K562 (cell line): Measurements from ENCODE around the gene BRCA1. TPM values are rescaled to one million over a fixed set of nuclear protein-coding genes. Genes with fewer than 3 reads are reported as not detected.
A peak's percentile ranks its signal among the peaks of the same experiment; 100 is the strongest.

Experiments
- BCL6 ChIP-seq: fragments of 250-450 bp; sonication (Bioruptor Pico); IDR thresholded peaks from 2 replicates; pipeline ENCODE4 v1.4.0; 2020
- BHLHE40 ChIP-seq: IDR thresholded peaks from 2 replicates; pipeline ENCODE4 v1.6.1; 2011; ENCODE audit warnings: low read length, improper control_type of control experiment
- BRD9 ChIP-seq: fragments of 450-650 bp; IDR thresholded peaks from 2 replicates; pipeline ENCODE4 v1.6.1; 2018; ENCODE audit warnings: low read depth; ENCODE audit not compliant: partially characterized antibody
- CCAR2 ChIP-seq: fragments of 200-400 bp; formaldehyde crosslinking; IDR thresholded peaks from 2 replicates; pipeline ENCODE4 v1.6.1; 2017; ENCODE audit warnings: mild to moderate bottlenecking, low read depth, low read length
- CSDE1 ChIP-seq, 2 experiments: fragments of 450-650 bp; IDR thresholded peaks; 2 replicates each; pipeline ENCODE4 v1.6.1; 2016; ENCODE audit warnings: mild to moderate bottlenecking in 1 of 2
- ELF1 ChIP-seq: fragments of 200-800 bp; sonication (Bioruptor generic); IDR thresholded peaks from 2 replicates; pipeline ENCODE4 v1.6.1; 2016; ENCODE audit warnings: missing genetic modification characterization, missing compliant biosample characterization
- KLF16 ChIP-seq: IDR thresholded peaks from 2 replicates; pipeline ENCODE4 v1.6.1; 2016; ENCODE audit warnings: antibody characterized with exemption
- LEF1 ChIP-seq: fragments of 450-650 bp; IDR thresholded peaks from 2 replicates; pipeline ENCODE4 v1.6.1; 2016; ENCODE audit warnings: mild to moderate bottlenecking
- MTA1 ChIP-seq: fragments of 450-650 bp; IDR thresholded peaks from 2 replicates; pipeline ENCODE4 v1.6.1; 2017; ENCODE audit warnings: borderline replicate concordance
- MYBL2 ChIP-seq, 2 experiments: fragments of 450-650 bp in 1 of 2; sonication (generic) in 1 of 2; formaldehyde crosslinking in 1 of 2; IDR thresholded peaks; 2 replicates each; pipeline versions ENCODE4 v1.6.1 to v1.8.1; 2017 to 2022; ENCODE audit warnings: borderline replicate concordance in 1 of 2, inconsistent platforms in 1 of 2, low read depth in 1 of 2, mild to moderate bottlenecking in 1 of 2, missing genetic modification reagents in 1 of 2, moderate library complexity in 1 of 2
- SETDB1 ChIP-seq: IDR thresholded peaks from one replicate; pipeline ENCODE4 v1.6.1; 2012; ENCODE audit warnings: low read length, control low read depth, inconsistent platforms
- SREBF1 ChIP-seq: fragments of 150-350 bp; IDR thresholded peaks from 2 replicates; pipeline ENCODE4 v1.6.1; 2014; ENCODE audit warnings: antibody characterized with exemption, low read depth, low read length, borderline replicate concordance
- TARDBP ChIP-seq: fragments of 450-650 bp; IDR thresholded peaks from 2 replicates; pipeline ENCODE4 v1.6.1; 2016
- VEZF1 ChIP-seq: fragments of 200-800 bp; sonication (Bioruptor generic); IDR thresholded peaks from 2 replicates; pipeline ENCODE4 v1.6.1; 2017; ENCODE audit warnings: missing genetic modification characterization, missing compliant biosample characterization
- ZHX1 ChIP-seq: fragments of 150-350 bp; conservative IDR thresholded peaks from 2 replicates; pipeline ENCODE4 v1.6.1; 2014; ENCODE audit warnings: low read length
- ZNF232 ChIP-seq: sonication (generic); formaldehyde crosslinking; IDR thresholded peaks from 2 replicates; pipeline ENCODE4 v1.8.0; 2022; ENCODE audit warnings: mild to moderate bottlenecking, missing genetic modification reagents
- ZNF436 ChIP-seq: fragments of 250-450, 450-650 bp; sonication (Bioruptor Pico); formaldehyde crosslinking; IDR thresholded peaks from 2 replicates; pipeline ENCODE4 v1.7.0; 2020; ENCODE audit warnings: mild to moderate bottlenecking
- ZNF696 ChIP-seq: fragments of 250-450 bp; sonication (Bioruptor Pico); conservative IDR thresholded peaks from 2 replicates; pipeline ENCODE4 v1.4.0; 2020; ENCODE audit warnings: mild to moderate bottlenecking, moderate library complexity
- polyA plus RNA-seq, 8 experiments: library from polyadenylated mRNA; depleted of rRNA in 4 of 8; stranded (reverse) in 5 of 8; unstranded in 3 of 8; fragments of >200 nt; fragmentation: Nextera tagmentation in 2 of 8; fragmentation: Illumina TruSeq in 1 of 8; extraction: Ambion mirVana in 2 of 8; extraction: Trizol in 1 of 8; gene quantifications; 2 replicates each; pipeline versions ENCODE4 v1.2.1 to v1.2.3, GENCODE V29; 2011 to 2014; ENCODE audit warnings: inconsistent platforms in 1 of 8, missing spikeins in 1 of 8
- total RNA-seq, 7 experiments: library from RNA; depleted of rRNA in 6 of 7; stranded (reverse); fragments of >200 nt in 6 of 7; fragmentation: Illumina TruSeq in 2 of 7; extraction: Trizol in 2 of 7; gene quantifications; 2 replicates each; pipeline versions ENCODE4 v1.2.1 to v1.2.3, GENCODE V29; 2011 to 2021; ENCODE audit warnings: low replicate concordance in 1 of 7
- TF ChIP-seq, protein P1 (sequence below): sonication (generic); formaldehyde crosslinking; IDR thresholded peaks from 2 replicates; pipeline ENCODE4 v1.8.0; 2022; ENCODE audit warnings: mild to moderate bottlenecking, missing genetic modification reagents
- TF ChIP-seq, protein P2 (sequence below), 2 experiments: fragments of 200-800 bp in 1 of 2; sonication (Bioruptor generic) in 1 of 2; sonication (generic) in 1 of 2; formaldehyde crosslinking in 1 of 2; IDR thresholded peaks in 1 of 2; conservative IDR thresholded peaks in 1 of 2; 2 replicates each; pipeline versions ENCODE4 v1.5.0 to v1.6.1; 2016 to 2020; ENCODE audit warnings: missing compliant biosample characterization in 1 of 2, missing genetic modification characterization in 1 of 2, missing genetic modification reagents in 1 of 2

The BRCA1 gene
- total and polyA plus RNA-seq, 9 of the 15 experiments (the other 6 are each of a cell fraction or from before 2014, with no cell fraction given), result 25.9 to 95.3 (median 62.3) TPM

DNA sequence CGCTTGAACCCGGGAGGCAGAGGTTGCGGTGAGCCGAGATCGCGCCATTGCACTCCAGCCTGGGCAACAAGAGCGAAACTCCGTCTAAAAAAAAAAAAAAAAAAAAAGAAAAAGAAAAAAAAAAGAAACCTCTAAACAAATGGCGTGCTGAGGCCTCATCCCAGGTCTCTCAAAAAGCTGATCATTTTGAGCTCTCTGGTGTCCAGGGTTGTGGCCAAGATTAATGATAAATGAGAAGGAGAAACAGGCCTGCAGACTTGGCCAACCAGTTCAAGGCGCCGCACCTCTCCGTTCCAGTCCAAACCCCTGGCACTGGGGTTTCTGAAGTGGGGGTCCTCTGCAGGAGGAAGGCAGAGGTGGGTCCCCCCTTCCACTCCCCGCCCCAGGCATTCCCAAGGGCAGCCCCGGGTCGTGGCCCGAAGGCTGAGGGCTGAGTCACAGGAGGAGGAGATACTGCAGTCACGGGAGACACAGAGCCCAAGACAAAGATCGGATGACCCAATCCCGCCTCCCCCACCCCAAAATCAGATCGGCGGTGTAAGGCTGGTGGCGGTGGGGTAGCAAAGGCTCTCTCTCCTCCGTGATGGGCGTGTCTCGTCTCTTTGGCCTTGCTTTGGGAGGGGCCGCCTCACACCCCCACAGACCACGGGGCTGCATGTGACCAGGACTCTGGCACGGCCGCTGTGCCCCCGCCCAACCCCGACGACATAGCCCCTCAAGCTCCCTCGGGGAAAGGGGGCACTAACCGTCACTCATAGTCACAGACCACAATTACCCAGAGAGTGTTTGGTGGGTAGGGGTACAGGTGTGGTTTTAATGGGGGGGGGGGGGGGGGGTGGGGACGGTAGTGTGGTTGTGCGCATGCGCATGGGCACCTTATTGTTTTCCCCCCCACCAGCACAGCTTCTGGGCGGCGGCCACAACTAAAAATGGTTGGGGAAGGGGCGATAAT lies 104.1 kb downstream of the BRCA1 start (continued):
- TF ChIP-seq SREBF1 (peak; percentile 71; the same call in 1 of the 2 replicates), SETDB1 (no peak), VEZF1 (CRISPR knock-in tag) (peak; percentile 95), BHLHE40 (peak; percentile 98), ZHX1 (no peak), TARDBP (peak; percentile 76; the same call in 1 of the 2 replicates), CSDE1 (IDR thresholded peaks at IDR 0.05) (no peak), MTA1 (peak; percentile 81), ZNF232 (CRISPR knock-in tag) (no peak), BRD9 (peak; percentile 16), ELF1 (tag) (no peak), ZNF436 (CRISPR knock-in tag) (no peak), BCL6 (CRISPR knock-in tag) (no peak), ZNF696 (no peak), CCAR2 (no peak), LEF1 (peak; percentile 87), KLF16 (peak; percentile 54; the same call in 1 of the 2 replicates), MYBL2 (IDR thresholded peaks at IDR 0.05; ENCODE audit: low read depth) (no peak), MYBL2 (CRISPR knock-in tag; IDR thresholded peaks at IDR 0.05; ENCODE audit: borderline replicate concordance) (no peak)
- TF ChIP-seq, protein P1, sequence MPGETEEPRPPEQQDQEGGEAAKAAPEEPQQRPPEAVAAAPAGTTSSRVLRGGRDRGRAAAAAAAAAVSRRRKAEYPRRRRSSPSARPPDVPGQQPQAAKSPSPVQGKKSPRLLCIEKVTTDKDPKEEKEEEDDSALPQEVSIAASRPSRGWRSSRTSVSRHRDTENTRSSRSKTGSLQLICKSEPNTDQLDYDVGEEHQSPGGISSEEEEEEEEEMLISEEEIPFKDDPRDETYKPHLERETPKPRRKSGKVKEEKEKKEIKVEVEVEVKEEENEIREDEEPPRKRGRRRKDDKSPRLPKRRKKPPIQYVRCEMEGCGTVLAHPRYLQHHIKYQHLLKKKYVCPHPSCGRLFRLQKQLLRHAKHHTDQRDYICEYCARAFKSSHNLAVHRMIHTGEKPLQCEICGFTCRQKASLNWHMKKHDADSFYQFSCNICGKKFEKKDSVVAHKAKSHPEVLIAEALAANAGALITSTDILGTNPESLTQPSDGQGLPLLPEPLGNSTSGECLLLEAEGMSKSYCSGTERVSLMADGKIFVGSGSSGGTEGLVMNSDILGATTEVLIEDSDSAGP, result no peak
- TF ChIP-seq, protein P2, sequence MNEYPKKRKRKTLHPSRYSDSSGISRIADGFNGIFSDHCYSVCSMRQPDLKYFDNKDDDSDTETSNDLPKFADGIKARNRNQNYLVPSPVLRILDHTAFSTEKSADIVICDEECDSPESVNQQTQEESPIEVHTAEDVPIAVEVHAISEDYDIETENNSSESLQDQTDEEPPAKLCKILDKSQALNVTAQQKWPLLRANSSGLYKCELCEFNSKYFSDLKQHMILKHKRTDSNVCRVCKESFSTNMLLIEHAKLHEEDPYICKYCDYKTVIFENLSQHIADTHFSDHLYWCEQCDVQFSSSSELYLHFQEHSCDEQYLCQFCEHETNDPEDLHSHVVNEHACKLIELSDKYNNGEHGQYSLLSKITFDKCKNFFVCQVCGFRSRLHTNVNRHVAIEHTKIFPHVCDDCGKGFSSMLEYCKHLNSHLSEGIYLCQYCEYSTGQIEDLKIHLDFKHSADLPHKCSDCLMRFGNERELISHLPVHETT (CRISPR knock-in tag; conservative IDR thresholded peaks at IDR 0.05 in 1 of 2, IDR thresholded peaks at IDR 0.05 in 1 of 2), result peak in 1 of 2 experiments; percentile 60; a peak in 1 of 4 replicates
